IPS-15b (cell line): ENCODE results near the gene CCDC85B.

Source experiments
- H3K27me3 ChIP-seq: one replicate; pipeline ENCODE4 v1.6.1; 2013; ENCODE audit warnings: low read length; ENCODE audit not compliant: control insufficient read depth, insufficient read depth
- H3K36me3 ChIP-seq: one replicate; pipeline ENCODE4 v1.6.1; 2013; ENCODE audit warnings: low read length; ENCODE audit not compliant: control insufficient read depth, insufficient read depth
- H3K4me1 ChIP-seq: one replicate; pipeline ENCODE4 v1.6.1; 2013; ENCODE audit warnings: mild to moderate bottlenecking, low read length; ENCODE audit not compliant: control insufficient read depth, insufficient read depth
- H3K4me3 ChIP-seq: one replicate; pipeline ENCODE4 v1.5.1; 2013; ENCODE audit warnings: low read depth, low read length
- H3K9ac ChIP-seq: one replicate; pipeline ENCODE4 v1.6.1; 2013; ENCODE audit warnings: low read depth, mild to moderate bottlenecking, low read length
- H3K9me3 ChIP-seq: one replicate; pipeline ENCODE4 v1.6.1; 2013; ENCODE audit warnings: mild to moderate bottlenecking, low read length; ENCODE audit not compliant: control insufficient read depth, insufficient read depth

Gene CCDC85B

DNA sequence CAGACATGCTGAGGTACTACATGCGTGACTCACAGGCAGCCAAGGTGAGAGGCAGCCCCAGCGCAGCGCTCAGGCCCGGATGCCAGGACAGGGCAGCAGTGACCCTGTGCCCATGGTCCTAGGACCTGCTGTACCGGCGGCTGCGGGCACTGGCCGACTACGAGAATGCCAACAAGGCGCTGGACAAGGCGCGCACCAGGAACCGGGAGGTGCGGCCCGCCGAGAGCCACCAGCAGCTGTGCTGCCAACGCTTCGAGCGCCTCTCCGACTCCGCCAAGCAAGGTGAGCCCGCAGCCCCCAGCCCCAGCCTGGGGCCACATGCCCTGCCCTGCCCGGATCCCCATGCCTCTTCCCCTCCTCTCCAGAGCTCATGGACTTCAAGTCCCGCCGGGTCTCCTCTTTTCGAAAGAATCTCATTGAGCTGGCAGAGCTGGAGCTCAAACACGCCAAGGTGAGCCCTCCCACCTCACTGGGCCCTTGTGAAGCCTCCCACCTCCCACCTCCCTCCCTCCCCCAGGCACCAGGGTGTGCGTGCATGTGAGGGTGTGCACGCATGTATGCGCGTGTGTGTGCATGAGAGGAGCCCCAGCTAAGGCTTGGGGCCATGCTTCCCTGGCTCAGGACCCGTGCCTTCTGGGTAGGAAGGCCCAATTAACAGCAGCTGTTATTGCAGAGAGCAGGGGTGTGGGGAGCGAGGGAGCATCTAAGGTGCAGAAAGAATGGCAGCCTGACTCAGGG lies 37.8 kb upstream of the CCDC85B start:
- H3K9ac ChIP-seq: no peak overlapping the region
- no peaks in the 10 kb centered on the region for H3K27me3 ChIP-seq
- peaks cover 40% of the 10 kb centered on the region for H3K36me3 ChIP-seq
- H3K4me3 ChIP-seq: no peak overlapping the region
- peaks cover 3% of the 10 kb centered on the region for H3K9me3 ChIP-seq
- peaks cover 5% of the 10 kb centered on the region for H3K4me1 ChIP-seq

DNA sequence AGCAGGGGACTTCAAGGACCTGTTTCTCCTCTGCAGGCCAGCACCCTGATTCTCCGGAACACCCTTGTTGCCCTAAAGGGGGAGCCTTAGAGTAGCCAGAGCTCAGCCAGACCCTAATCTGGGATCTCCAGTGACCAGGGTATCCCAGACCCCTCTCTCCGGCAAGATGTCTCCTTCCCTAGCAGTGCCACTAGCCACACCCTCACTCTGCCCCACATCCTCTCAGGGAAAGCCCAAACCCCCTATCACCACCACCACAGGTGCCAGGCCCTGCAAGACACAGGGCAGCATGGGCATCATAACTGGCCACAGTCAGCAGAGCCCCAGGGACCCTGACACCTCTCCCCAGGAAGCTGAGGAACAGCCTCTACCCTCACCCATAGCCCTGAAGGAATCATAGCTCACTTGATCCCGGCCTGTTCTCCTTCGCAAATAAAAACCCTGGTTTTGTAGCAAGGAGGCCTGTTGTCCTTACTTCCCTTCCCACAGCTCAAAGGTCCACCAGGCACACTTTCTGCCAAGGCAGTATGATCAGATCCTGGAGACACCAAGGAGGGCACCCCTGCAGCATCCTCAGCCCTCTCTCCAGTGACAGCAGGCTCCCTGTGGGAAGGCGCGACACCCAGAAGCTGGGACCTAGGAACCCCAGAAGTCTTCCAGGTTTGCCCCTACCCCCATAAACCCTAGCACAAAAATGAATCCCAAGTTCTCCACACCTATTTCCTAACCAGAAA lies 37.1 kb upstream of the CCDC85B start:
- H3K36me3 ChIP-seq: peaks cover 40% of the 10 kb centered on the region
- no peak overlapping the region for H3K9ac ChIP-seq
- H3K27me3 ChIP-seq: no peaks in the 10 kb centered on the region
- H3K4me1 ChIP-seq: peaks cover 5% of the 10 kb centered on the region
- H3K4me3 ChIP-seq: no peak overlapping the region
- H3K9me3 ChIP-seq: peaks cover 3% of the 10 kb centered on the region

DNA sequence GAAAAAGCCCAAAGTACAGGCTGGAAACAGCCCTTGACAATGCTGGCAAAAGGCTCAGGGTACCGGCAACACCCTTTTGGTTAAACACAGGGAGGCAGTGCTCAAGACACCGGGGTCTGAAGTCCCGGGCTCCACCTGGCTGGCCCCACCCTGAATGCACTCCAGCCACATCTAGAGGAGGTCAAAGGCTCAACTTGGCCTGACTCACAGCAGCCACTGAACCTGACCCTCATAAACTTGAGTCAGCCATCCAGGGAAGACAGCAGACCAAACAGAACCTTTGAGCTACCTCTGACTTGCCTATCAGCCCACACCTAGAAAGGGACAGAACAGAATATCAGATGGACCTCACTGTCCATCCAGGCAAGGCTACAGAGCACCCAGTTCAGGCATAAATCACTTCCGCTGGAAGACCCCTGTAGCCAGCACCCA lies 36.3 kb upstream of the CCDC85B start:
- Histone ChIP-seq H3K36me3 (peaks cover 40% of the 10 kb centered on the region), H3K4me1 (peaks cover 5% of the 10 kb centered on the region), H3K27me3 (no peaks in the 10 kb centered on the region), H3K9me3 (peaks cover 3% of the 10 kb centered on the region), H3K9ac (no peak overlapping the region), H3K4me3 (no peak overlapping the region)

DNA sequence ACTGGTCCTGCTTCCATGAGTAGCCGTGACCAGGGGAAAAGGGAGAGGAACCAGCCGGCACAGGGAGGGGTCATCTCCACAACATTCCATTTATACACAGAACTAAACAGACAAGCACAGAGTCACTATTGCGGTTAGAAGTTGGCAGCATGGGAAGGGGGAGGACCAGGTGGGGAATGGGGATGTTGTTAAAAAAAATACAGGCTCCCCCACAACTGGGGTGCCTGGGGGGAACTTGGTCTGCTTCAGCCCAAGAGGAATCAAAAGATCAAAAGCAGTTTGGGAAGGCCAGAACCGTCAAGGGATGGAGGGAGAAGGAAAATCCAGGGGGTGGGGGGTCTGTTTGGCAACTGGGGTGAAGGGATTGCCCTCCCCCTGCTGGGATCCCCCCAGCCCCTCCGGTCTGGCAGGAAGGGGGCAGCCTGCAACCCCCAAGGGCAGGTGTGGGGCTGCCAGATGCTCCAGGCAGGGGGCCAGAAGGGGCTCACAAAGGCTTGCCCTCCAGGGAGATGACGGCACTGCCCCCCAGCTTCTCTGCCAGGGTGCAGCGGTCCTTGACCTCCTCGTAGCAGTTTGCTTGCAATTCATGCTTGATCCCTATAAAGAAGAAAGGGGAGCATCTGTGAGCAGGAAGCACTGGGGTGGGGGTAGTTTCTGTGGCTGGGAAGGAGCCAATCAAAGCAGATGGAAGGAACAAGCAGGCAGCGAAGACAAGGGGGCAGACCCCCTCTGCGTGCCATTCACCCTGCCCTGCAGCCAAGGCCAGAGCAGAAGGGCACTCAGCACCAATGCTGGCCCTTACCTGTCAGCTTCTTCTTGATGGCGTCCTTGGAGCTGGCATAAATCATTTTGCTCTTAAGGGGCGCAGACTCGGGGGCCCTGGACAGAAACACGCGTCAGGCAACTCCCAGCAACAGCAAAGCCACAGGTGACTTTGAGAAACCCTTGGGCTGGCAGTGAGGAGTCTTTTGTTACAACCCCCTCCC lies 35.3 kb upstream of the CCDC85B start:
- Histone ChIP-seq H3K4me3 (no peak overlapping the region), H3K4me1 (peaks cover 5% of the 10 kb centered on the region), H3K9ac (no peak overlapping the region), H3K36me3 (peaks cover 40% of the 10 kb centered on the region), H3K9me3 (peaks cover 3% of the 10 kb centered on the region), H3K27me3 (no peaks in the 10 kb centered on the region)

DNA sequence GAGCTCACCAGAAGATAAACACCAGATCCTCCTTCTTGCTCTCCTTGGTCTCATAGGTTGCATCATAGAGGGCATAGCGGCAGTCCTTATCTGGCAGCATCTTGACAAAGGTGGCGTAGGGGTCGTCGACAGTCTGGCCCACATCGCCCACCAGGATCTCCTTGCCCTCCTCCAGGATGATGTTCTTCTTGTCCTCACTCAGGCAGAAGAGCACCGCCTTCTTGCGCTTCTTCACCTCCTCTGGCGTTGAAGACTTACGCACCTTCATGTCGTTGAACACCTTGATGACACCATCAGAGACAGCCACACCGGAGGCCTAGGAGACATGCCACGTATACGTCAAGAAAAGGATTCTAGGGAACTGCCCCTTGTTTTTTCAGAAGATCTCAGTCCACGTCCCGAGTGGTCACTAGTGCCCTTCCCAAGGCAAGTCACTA lies 34.5 kb upstream of the CCDC85B start:
- peaks cover 3% of the 10 kb centered on the region for H3K9me3 ChIP-seq
- peaks cover 5% of the 10 kb centered on the region for H3K4me1 ChIP-seq
- H3K4me3 ChIP-seq: peak overlapping the region; percentile 98
- H3K9ac ChIP-seq: no peak overlapping the region
- H3K36me3 ChIP-seq: peaks cover 40% of the 10 kb centered on the region
- H3K27me3 ChIP-seq: no peaks in the 10 kb centered on the region

DNA sequence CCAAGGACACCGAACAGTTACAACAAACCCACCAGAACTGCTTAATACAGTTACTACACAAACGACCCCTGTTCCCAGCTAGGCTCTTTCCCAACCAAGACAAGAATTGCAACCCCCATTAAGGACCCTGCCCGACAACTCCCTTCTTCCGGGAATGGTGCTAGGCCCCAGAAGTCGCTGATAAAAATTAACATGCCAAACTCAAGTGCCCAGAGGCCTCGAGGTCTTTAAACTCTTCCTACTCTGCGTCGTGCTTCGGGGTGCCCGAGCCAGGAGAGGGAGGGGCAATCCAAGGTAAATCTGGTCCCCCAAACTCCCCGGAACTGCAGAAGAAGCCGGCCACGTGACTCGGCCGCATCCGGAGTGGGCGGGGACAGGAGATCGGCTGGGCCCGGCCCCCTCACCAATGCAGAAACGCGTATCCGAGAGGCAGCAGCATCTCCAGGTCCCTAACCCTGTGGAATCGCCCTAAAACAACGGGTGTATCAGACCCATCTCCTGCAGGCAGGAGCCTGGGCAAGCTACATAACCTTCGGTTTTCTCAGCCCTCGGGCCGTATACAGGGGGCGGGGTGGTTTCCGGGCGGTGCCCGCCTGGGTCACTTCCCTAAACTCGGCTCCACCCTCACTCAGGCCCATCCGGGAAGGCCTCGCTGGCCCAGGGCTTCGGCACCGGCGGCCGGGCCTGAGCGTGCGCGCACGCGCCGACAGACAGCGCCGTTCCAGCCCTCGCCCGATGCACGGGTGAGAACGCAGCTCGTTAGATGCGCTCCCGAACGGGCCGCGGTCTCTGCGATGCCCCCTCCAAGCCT lies 33.6 kb upstream of the CCDC85B start:
- Histone ChIP-seq H3K4me1 (peaks cover 8% of the 10 kb centered on the region), H3K27me3 (no peaks in the 10 kb centered on the region), H3K36me3 (peaks cover 40% of the 10 kb centered on the region), H3K4me3 (peak overlapping the region; percentile 98), H3K9me3 (no peaks in the 10 kb centered on the region), H3K9ac (peak overlapping the region; percentile 90)

DNA sequence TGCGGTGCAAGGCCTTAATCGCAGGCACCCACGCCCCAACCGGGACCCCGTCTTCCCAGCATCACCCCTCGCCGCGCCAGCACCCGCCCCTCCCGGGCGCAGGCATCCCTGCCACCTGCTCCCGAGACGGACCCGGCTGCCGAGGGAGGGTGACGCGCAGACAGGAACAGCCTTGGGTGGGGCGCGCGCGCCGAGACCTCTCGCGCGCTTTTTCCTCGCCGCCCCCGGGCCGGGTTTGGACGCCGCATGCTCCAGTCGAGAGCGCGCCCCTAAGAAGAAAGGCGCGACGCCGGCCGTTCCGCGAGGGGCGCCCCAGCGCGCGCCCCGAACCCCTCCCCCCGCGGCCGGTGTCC lies 33.0 kb upstream of the CCDC85B start:
- peaks cover 38% of the 10 kb centered on the region for H3K36me3 ChIP-seq

DNA sequence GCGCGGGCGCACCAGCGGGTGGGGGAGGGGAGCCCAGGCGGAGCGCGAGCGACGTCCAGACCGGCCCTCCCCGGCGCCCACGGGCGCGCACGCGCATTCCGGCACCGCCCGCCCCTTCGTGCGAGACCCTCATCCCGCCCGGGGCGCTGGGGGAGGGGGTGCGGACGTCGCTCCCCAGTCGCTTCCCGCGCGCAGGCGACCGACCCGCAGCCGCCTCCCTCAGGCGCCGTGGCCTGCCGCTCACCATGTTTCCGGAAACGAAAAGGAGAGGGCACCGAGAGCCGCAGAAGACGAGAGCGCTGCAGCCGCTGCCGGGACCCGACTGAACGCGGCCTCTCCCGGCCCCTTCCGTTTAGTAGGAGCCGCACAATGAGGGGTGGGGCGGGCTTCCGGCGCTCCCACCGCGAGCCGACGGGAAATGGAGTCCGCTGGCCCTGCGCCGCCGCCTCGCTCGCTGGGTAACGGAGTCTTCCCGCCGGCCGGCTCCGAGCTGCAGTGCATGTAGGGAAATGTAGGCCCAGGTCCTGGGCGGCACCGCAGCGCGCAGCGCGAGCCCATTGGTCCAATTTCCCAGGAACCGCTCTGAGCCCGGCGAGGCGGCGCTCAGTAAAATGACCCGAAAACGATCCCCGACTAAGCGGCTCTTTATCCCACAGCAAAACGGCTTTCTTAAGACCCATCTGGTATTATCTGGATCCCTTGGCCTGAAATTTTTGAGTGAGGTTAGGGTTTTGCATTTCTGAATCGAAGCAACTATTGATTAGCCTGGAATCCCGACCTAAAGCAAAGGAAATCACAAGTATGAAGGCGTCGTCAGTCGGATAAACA lies 32.4 kb upstream of the CCDC85B start, which contains the start of gene CFL1:
Gene CFL1 (minus strand): TSS at position 328 of the 828 bp plus-strand sequence. CDS start 81 bp downstream, at position 247.
- no peaks in the 10 kb centered on the region for H3K9me3 ChIP-seq
- peaks cover 8% of the 10 kb centered on the region for H3K4me1 ChIP-seq
- peaks cover 40% of the 10 kb centered on the region for H3K36me3 ChIP-seq
- no peaks in the 10 kb centered on the region for H3K27me3 ChIP-seq
- peak within 1 kb of the TSS; percentile 98 for H3K4me3 ChIP-seq
- H3K9ac ChIP-seq: peak within 1 kb of the TSS; percentile 90

More for the DNA sequence above, 33.0 kb upstream of the CCDC85B start:
- Histone ChIP-seq H3K4me3 (peak overlapping the region; percentile 98), H3K9me3 (no peaks in the 10 kb centered on the region), H3K27me3 (no peaks in the 10 kb centered on the region), H3K9ac (peak overlapping the region; percentile 90), H3K4me1 (peaks cover 8% of the 10 kb centered on the region)

DNA sequence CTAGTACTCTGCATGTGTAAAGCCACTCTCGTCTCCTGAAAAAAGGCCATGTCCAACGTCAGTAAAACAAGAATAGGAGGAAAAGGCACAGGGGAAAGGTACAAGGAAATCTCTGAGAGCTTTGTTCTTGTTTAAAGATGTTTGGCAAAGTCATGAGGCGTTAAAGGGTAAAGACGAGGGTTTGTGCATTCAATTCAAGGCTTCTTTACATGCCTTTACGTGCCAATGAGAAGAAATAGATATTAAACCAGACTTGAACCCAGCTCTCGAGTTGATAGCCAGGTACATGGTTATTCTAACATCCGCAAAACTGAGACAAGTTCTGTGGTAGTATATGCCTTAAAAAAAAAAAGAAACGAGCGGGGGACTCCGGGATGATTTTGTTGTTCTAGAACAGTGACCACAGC lies 31.8 kb upstream of the CCDC85B start:
- Histone ChIP-seq H3K9ac (peak overlapping the region; percentile 27), H3K4me3 (peak overlapping the region; percentile 98), H3K4me1 (peaks cover 8% of the 10 kb centered on the region), H3K9me3 (no peaks in the 10 kb centered on the region), H3K36me3 (peaks cover 41% of the 10 kb centered on the region), H3K27me3 (no peaks in the 10 kb centered on the region)

DNA sequence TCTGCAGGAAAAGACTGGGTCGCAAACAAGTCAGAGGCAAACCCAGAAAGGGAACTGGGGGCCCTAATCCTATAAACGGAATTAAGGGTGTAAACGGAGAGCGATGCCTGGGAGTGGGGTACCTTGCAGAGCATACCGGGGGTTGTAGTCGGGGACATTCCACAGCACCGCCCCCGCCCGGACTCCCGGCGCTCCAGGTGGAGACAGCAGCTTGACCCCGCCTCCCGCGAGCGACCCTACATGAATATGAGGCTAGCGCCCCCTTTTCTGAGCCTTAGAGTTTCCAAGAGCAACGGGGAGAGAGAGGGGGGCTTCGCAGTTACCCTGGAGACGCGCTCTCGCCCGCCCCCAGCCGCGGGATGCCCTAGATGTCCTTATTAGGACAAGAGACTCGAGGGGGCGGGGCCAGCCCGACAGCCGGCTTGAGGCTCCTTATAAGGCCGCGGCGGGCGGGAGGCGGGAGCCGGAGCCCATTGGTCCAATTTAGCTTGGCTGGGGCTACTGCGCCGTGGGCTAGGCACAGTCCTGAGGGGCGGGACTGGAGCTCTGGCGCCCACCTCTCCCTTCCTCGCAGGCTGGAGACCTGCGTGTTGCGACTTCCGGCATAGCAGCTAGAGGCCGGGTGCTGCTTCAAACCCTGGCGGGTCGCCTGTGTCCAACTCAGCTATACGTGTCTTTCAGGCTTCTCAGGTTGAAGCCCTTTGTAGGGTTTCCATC lies 31.2 kb upstream of the CCDC85B start:
- peaks cover 41% of the 10 kb centered on the region for H3K36me3 ChIP-seq
- peaks cover 8% of the 10 kb centered on the region for H3K4me1 ChIP-seq
- no peaks in the 10 kb centered on the region for H3K27me3 ChIP-seq
- H3K9me3 ChIP-seq: no peaks in the 10 kb centered on the region
- H3K4me3 ChIP-seq: peak overlapping the region; percentile 98
- peak overlapping the region; percentile 87 for H3K9ac ChIP-seq
